ENCODE measurements around the gene SYNE2. TPM values are rescaled to one million over a fixed set of nuclear protein-coding genes. Genes with fewer than 3 reads are reported as not detected.
"Not testable (repeated sequence)": the region's sequence is repeated elsewhere in the genome, so short reads cannot be mapped to it uniquely, and the experiment has no call there.

Gene SYNE2
- total RNA-seq, 4 donors from 2014 or later, result 65.8 to 174 (median 126) TPM

GRCh38 chr14:64208981-64209380, 356.2 kb downstream of the SYNE2 start:
- peak overlapping the region in 3 of 4 donors; percentile 21 to 42 (median 37) for H3K27ac ChIP-seq
- H3K36me3 ChIP-seq, result peaks cover 0 to 65% of the 10 kb centered on the region in 2 donors
- H3K4me3 ChIP-seq, result no peak overlapping the region
- no peaks in the 10 kb centered on the region for H3K9me3 ChIP-seq
- H3K27me3 ChIP-seq, result no peaks in the 10 kb centered on the region
- TF ChIP-seq EP300 (IDR thresholded peaks at IDR 0.05) (no peak), CTCF (IDR thresholded peaks at IDR 0.05) (no peak), POLR2A (IDR thresholded peaks at IDR 0.05) (no peak)
- H3K4me1 ChIP-seq, result peaks cover 0 to 15% (median 0%) of the 10 kb centered on the region in 3 donors
- 83 to 93% methylated on average over 1 to 6 of the region's 10 CpGs for WGBS, 2 donors (ENCODE audit: low coverage in 1 of 2)
- no peak for ATAC-seq

GRCh38 chr14:64209444-64210131, 356.8 kb downstream of the SYNE2 start:
- no peak overlapping the region for H3K4me3 ChIP-seq
- H3K27ac ChIP-seq, result peak overlapping the region in 3 of 4 donors; percentile 21 to 42 (median 37)
- TF ChIP-seq CTCF (IDR thresholded peaks at IDR 0.05) (no peak), POLR2A (IDR thresholded peaks at IDR 0.05) (no peak), EP300 (IDR thresholded peaks at IDR 0.05) (no peak), POLR2AphosphoS5 (IDR thresholded peaks at IDR 0.05) (peak; percentile 53)
- no peaks in the 10 kb centered on the region for H3K9me3 ChIP-seq
- peaks cover 0 to 15% (median 0%) of the 10 kb centered on the region in 3 donors for H3K4me1 ChIP-seq
- peaks cover 3 to 68% of the 10 kb centered on the region in 2 donors for H3K36me3 ChIP-seq
- 40 to 67% methylated on average over 1 to 3 of the region's 21 CpGs for WGBS, 2 donors (ENCODE audit: low coverage in 1 of 2)
- peak; percentile 71 for ATAC-seq
- H3K27me3 ChIP-seq, result no peaks in the 10 kb centered on the region

- Histone ChIP-seq H3K4me3 (no peak overlapping the region), H3K4me1 (peaks cover 0 to 15% (median 0%) of the 10 kb centered on the region in 3 donors), H3K27me3 (no peaks in the 10 kb centered on the region), H3K36me3 (peaks cover 3 to 74% of the 10 kb centered on the region in 2 donors), H3K27ac (peak overlapping the region in 2 of 4 donors; percentile 21 to 42), H3K9me3 (no peaks in the 10 kb centered on the region)
- ATAC-seq, result no peak
- 90 to 95% methylated on average over 7 of the region's 12 CpGs for WGBS, 2 donors (ENCODE audit: low coverage in 1 of 2)
- TF ChIP-seq POLR2A (IDR thresholded peaks at IDR 0.05) (no peak), POLR2AphosphoS5 (IDR thresholded peaks at IDR 0.05) (no peak), EP300 (IDR thresholded peaks at IDR 0.05) (no peak)
These were observed 357.4 kb downstream of the SYNE2 start for GRCh38 chr14:64210216-64210615.

GRCh38 chr14:64210912-64211311, 358.1 kb downstream of the SYNE2 start:
- peaks cover 3 to 81% of the 10 kb centered on the region in 2 donors for H3K36me3 ChIP-seq
- not testable (repeated sequence) for H3K4me3 ChIP-seq, ATAC-seq, H3K27me3 ChIP-seq, H3K9me3 ChIP-seq, H3K27ac ChIP-seq
- 90 to 91% methylated on average over 4 to 5 of the region's 6 CpGs for WGBS, 2 donors (ENCODE audit: low coverage in 1 of 2)
- H3K4me1 ChIP-seq, result peaks cover 0 to 15% (median 0%) of the 10 kb centered on the region in 3 donors

- WGBS, 2 donors (ENCODE audit: low coverage in 1 of 2), result 100% methylated on average over 2 of the region's 8 CpGs; no CpG with 5 or more reads in 1 of the 2 donors
- peaks cover 3 to 99% of the 10 kb centered on the region in 2 donors for H3K36me3 ChIP-seq
- H3K27me3 ChIP-seq, result no peaks in the 10 kb centered on the region
- H3K4me3 ChIP-seq, result no peak overlapping the region
- no peak for TF ChIP-seq CTCF (IDR thresholded peaks at IDR 0.05)
- TF ChIP-seq EP300 (IDR thresholded peaks at IDR 0.05), result no peak
- no peak for TF ChIP-seq POLR2A (IDR thresholded peaks at IDR 0.05)
- no peak for TF ChIP-seq POLR2AphosphoS5 (IDR thresholded peaks at IDR 0.05)
- H3K27ac ChIP-seq, result no peak overlapping the region
- H3K4me1 ChIP-seq, result peaks cover 0 to 15% (median 0%) of the 10 kb centered on the region in 3 donors
- no peaks in the 10 kb centered on the region for H3K9me3 ChIP-seq
- ATAC-seq, result no peak
These were observed 359.9 kb downstream of the SYNE2 start for GRCh38 chr14:64212666-64213065.

GRCh38 chr14:64213086-64213485, 360.3 kb downstream of the SYNE2 start:
- TF ChIP-seq EP300 (IDR thresholded peaks at IDR 0.05), result no peak
- no peak for TF ChIP-seq CTCF (IDR thresholded peaks at IDR 0.05)
- no peak for TF ChIP-seq POLR2A (IDR thresholded peaks at IDR 0.05)
- no peak for TF ChIP-seq POLR2AphosphoS5 (IDR thresholded peaks at IDR 0.05)
- Histone ChIP-seq H3K4me3 (no peak overlapping the region), H3K36me3 (peaks cover 3 to 100% of the 10 kb centered on the region in 2 donors), H3K4me1 (peaks cover 0 to 15% (median 0%) of the 10 kb centered on the region in 3 donors), H3K9me3 (no peaks in the 10 kb centered on the region), H3K27ac (no peak overlapping the region), H3K27me3 (no peaks in the 10 kb centered on the region)
- no peak for ATAC-seq
- 88 to 91% methylated on average over 5 of the region's 5 CpGs for WGBS, 2 donors (ENCODE audit: low coverage in 1 of 2)

Measured in gastroesophageal sphincter (tissue), 4 donors.